Activated naive CD8-positive, alpha-beta T cell treated with anti-CD3 and anti-CD28 coated beads for 36 hours (primary cell): Measurements from ENCODE around the gene NXPH1. TPM values are rescaled to one million over a fixed set of nuclear protein-coding genes. Genes with fewer than 3 reads are reported as not detected.

ENCODE experiments used
- DNase-seq: peaks from one replicate; pipeline ENCODE4 v3.0.0; 2021
- H3K27ac Mint-ChIP-seq: one replicate; pipeline ENCODE4 v1.8.0; 2022; ENCODE audit warnings: mild to moderate bottlenecking, moderate library complexity, mixed read lengths
- H3K27me3 Mint-ChIP-seq: one replicate; pipeline ENCODE4 v1.8.0; 2022; ENCODE audit warnings: mild to moderate bottlenecking, mixed read lengths
- H3K36me3 Mint-ChIP-seq: one replicate; pipeline ENCODE4 v1.8.0; 2021; ENCODE audit warnings: mild to moderate bottlenecking, mixed read lengths
- H3K4me1 Mint-ChIP-seq: one replicate; pipeline ENCODE4 v1.8.0; 2021; ENCODE audit warnings: mixed read lengths
- H3K4me3 Mint-ChIP-seq: one replicate; pipeline ENCODE4 v1.8.0; 2022; ENCODE audit warnings: mild to moderate bottlenecking, moderate library complexity, mixed read lengths
- H3K9me3 Mint-ChIP-seq: one replicate; pipeline ENCODE4 v1.8.0; 2022; ENCODE audit warnings: mixed read lengths
- total RNA-seq, 2 experiments: library from RNA; stranded (reverse); gene quantifications; one replicate each; pipeline ENCODE4 v1.2.3, GENCODE V29; 2021

The NXPH1 gene
- total RNA-seq, 2 experiments from 2014 or later: not detected

DNA sequence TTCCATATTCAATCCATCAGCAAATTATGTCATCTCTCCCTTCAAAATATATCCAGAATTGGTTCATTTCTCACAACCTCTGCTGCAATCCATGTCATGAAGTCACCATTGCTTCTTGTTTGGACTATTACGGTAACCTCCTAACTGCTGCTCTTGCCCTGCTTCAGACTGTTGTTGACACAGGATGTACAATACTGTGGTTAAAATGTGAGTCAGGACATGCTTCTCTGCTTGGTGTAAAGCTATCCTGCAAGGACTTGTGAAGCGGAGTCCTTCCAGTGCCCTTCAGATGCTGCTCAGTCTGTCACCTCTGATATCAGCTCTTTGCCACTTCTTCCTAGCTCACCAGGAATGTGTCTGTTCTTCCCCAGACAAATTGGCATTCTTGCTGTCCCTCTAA lies 10.4 kb upstream of the NXPH1 start:
- Mint-ChIP-seq H3K4me1 (no peaks in the 10 kb centered on the region), H3K4me3 (no peak overlapping the region), H3K27ac (no peak overlapping the region), H3K9me3 (no peaks in the 10 kb centered on the region), H3K27me3 (peaks cover 3% of the 10 kb centered on the region), H3K36me3 (no peaks in the 10 kb centered on the region)
- no peak for DNase-seq

DNA sequence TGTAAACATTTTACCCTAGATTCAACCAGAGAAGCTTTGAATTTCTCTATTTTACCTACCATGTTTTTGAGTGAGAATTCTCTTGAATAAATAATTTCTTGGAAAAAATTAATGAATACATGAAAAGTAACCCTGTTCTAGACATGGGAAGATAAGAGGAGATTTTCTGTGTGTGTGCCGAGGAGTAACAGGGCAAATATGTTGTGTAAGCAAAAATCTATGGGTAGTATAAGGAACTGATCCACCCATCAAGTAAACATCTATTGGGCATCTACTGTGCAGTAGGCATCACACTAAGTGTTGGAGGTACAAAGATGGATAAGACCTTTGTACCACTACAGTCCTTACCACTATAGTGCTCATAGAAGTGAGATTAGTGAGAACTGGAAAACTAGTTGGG lies 8.2 kb upstream of the NXPH1 start:
- no peaks in the 10 kb centered on the region for H3K4me1 Mint-ChIP-seq
- no peaks in the 10 kb centered on the region for H3K36me3 Mint-ChIP-seq
- H3K27ac Mint-ChIP-seq: no peak overlapping the region
- H3K27me3 Mint-ChIP-seq: no peaks in the 10 kb centered on the region
- no peaks in the 10 kb centered on the region for H3K9me3 Mint-ChIP-seq
- H3K4me3 Mint-ChIP-seq: no peak overlapping the region
- no peak for DNase-seq

DNA sequence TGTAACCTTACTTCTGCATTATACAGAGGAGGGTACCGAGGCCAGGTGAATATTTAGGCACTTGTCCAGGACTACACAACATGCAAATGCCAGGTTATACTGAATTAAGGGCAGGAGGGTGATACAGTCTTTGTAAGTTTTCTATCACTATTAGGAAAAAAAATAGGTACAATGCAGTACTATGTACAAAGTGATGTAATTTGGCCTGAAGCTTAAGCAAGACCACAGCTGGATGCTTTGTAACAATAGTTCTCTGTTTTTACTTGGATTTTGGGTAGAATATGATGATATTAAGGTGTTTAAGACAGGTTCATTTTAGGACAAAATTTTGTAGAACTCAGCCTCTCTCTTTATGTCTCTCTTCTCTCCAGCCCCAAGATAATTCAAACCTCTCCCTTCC lies 2.8 kb upstream of the NXPH1 start:
- no peak overlapping the region for H3K4me3 Mint-ChIP-seq
- peaks cover 44% of the 10 kb centered on the region for H3K27me3 Mint-ChIP-seq
- no peak for DNase-seq
- H3K27ac Mint-ChIP-seq: no peak overlapping the region
- peaks cover 2% of the 10 kb centered on the region for H3K36me3 Mint-ChIP-seq
- H3K4me1 Mint-ChIP-seq: peaks cover 13% of the 10 kb centered on the region
- H3K9me3 Mint-ChIP-seq: peaks cover 2% of the 10 kb centered on the region

DNA sequence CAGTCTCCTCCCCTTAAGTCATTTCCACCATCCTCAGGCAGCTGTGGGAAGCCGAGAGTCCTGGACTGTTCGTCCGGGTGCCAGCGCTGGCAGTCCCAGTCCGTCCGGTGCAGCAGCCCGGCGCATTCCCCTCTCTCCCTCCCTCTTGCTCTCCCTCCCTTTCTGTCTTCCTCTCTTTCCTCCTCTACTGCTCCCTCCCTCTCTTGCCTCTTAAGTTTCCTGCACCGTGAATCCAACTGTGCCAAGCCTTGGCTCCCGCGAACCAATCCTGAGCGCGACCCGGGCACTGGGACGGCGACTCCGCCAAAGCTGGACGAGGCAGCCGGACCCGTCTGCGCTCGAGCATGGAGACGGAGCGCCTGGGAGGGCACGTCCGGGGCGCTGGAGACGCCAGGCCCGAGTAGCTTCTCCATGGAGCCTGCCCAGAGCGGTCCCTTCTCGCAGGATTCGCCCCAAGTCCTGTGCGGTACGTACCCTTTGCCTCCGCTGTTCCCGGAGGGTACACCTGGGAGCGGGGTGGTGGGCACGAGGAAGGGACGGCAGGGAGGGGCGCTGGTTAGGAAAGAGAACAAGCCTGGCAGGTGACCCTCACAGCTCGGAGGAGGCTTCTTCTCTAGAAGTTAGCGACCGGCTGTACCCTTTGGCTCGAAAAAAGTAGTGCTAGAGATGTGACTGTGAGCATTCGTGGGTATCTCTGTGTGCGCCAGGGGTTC lies 1.0 kb downstream of the NXPH1 start:
- H3K9me3 Mint-ChIP-seq: peaks cover 2% of the 10 kb centered on the region
- H3K27me3 Mint-ChIP-seq: peaks cover 82% of the 10 kb centered on the region
- H3K4me3 Mint-ChIP-seq: no peak overlapping the region
- H3K36me3 Mint-ChIP-seq: peaks cover 2% of the 10 kb centered on the region
- peaks cover 17% of the 10 kb centered on the region for H3K4me1 Mint-ChIP-seq
- no peak for DNase-seq
- no peak overlapping the region for H3K27ac Mint-ChIP-seq

GRCh38 chr7:8435095-8435494 lies 1.7 kb downstream of the NXPH1 start:
- Mint-ChIP-seq H3K27me3 (peaks cover 89% of the 10 kb centered on the region), H3K27ac (no peak overlapping the region), H3K4me3 (no peak overlapping the region), H3K9me3 (peaks cover 2% of the 10 kb centered on the region), H3K4me1 (peaks cover 17% of the 10 kb centered on the region), H3K36me3 (peaks cover 2% of the 10 kb centered on the region)
- DNase-seq: no peak

GRCh38 chr7:8435590-8436545 lies 2.5 kb downstream of the NXPH1 start:
- H3K4me3 Mint-ChIP-seq: no peak overlapping the region
- peaks cover 17% of the 10 kb centered on the region for H3K4me1 Mint-ChIP-seq
- H3K9me3 Mint-ChIP-seq: peaks cover 2% of the 10 kb centered on the region
- peaks cover 93% of the 10 kb centered on the region for H3K27me3 Mint-ChIP-seq
- DNase-seq: no peak
- peaks cover 2% of the 10 kb centered on the region for H3K36me3 Mint-ChIP-seq
- no peak overlapping the region for H3K27ac Mint-ChIP-seq

- Mint-ChIP-seq H3K4me3 (no peak overlapping the region), H3K27ac (no peak overlapping the region), H3K4me1 (peaks cover 17% of the 10 kb centered on the region), H3K9me3 (peaks cover 2% of the 10 kb centered on the region), H3K36me3 (peaks cover 2% of the 10 kb centered on the region), H3K27me3 (peaks cover 98% of the 10 kb centered on the region)
- peak; percentile 59 for DNase-seq
These were observed 3.6 kb downstream of the NXPH1 start for GRCh38 chr7:8436965-8437364.

GRCh38 chr7:8437606-8438005 lies 4.2 kb downstream of the NXPH1 start:
- no peak overlapping the region for H3K27ac Mint-ChIP-seq
- H3K27me3 Mint-ChIP-seq: peaks cover 100% of the 10 kb centered on the region
- peaks cover 5% of the 10 kb centered on the region for H3K9me3 Mint-ChIP-seq
- H3K36me3 Mint-ChIP-seq: peaks cover 2% of the 10 kb centered on the region
- no peak overlapping the region for H3K4me3 Mint-ChIP-seq
- peaks cover 17% of the 10 kb centered on the region for H3K4me1 Mint-ChIP-seq
- DNase-seq: no peak

- H3K27me3 Mint-ChIP-seq: peaks cover 98% of the 10 kb centered on the region
- H3K27ac Mint-ChIP-seq: no peak overlapping the region
- no peak for DNase-seq
- H3K9me3 Mint-ChIP-seq: peaks cover 11% of the 10 kb centered on the region
- peaks cover 9% of the 10 kb centered on the region for H3K36me3 Mint-ChIP-seq
- no peak overlapping the region for H3K4me3 Mint-ChIP-seq
- peaks cover 6% of the 10 kb centered on the region for H3K4me1 Mint-ChIP-seq
These were observed 7.3 kb downstream of the NXPH1 start for GRCh38 chr7:8440670-8441069.

DNA sequence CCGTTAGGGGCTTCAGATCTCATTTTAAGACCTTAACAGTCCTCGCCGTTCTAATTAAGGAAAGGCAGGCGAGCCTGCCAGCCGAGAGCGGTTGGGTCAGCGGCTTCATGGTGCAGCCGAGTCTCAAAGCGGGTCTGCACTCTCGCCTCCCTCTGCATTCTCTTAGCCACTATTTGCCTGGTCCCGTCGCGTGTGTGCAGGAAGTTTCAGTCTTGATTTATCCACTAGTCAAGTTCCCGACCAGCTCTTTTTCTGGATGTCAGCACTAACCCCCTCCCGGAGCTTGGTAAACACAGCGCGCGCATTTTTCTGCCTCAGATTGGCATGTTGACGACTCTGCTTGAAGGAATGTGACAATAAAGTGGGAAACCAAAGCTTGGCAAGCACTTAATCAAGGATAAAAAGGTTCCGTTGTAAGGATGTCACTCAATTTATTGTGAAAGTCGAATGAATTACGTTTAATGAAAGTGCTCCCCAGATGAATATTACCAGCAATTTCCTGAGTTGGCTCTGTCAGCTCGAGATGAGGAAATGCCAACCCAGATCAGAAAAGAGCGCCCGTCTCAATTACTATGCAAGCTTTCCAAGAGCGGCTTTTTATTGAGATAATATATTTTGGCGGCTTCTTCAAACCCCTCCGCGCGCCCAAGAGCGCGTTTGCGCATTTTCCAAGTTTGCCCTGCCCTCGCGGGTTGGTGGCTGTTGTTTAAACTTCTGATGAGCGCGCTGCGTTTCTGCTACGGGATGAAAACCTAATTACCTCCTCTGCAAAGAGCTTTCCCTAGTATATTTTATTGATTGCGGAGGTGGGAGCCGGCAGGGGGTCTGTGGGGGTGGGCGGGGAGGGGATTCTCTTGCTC lies 7.9 kb downstream of the NXPH1 start:
- DNase-seq: no peak
- Mint-ChIP-seq H3K27me3 (peaks cover 97% of the 10 kb centered on the region), H3K4me3 (no peak overlapping the region), H3K36me3 (peaks cover 9% of the 10 kb centered on the region), H3K9me3 (peaks cover 11% of the 10 kb centered on the region), H3K4me1 (peaks cover 6% of the 10 kb centered on the region), H3K27ac (no peak overlapping the region)

DNA sequence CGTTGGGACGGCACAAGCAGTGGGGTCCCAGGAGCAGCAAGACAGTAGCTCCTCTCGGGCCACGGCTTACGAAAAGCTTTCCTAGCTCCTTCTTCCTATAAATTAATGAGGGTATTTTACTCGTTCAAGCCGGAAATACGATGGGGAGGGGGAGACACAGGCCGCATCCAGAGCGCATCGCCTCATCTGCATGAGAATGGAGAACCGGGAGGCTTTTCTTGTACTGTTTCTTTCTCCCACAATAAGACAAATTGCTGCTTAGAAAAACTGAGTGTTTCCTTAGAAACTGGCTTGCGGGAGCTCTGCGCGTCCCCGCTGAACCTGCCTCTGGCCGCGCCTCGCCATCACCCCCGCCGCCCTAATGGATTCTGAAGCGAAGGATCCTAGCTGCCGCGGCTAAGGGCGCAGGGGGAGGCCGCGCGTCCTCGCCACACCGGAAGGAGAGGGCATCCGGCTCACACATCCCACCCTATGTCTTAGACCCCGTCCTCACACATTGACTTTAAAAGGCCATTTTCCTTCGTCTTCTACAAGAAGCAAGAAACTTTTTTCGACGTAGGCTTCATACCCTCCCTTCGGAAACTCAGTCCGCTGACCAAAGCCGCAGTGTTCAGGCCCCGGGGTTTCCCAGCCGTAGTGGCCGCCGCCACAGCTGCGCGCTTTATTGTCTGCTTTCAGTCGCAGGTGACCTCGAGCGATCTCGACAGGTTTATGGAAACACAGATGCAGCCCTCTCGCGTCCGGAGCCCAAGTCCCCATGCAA lies 8.8 kb downstream of the NXPH1 start:
- H3K36me3 Mint-ChIP-seq: peaks cover 9% of the 10 kb centered on the region
- DNase-seq: no peak
- H3K9me3 Mint-ChIP-seq: peaks cover 11% of the 10 kb centered on the region
- no peak overlapping the region for H3K27ac Mint-ChIP-seq
- H3K4me3 Mint-ChIP-seq: no peak overlapping the region
- H3K4me1 Mint-ChIP-seq: peaks cover 2% of the 10 kb centered on the region
- peaks cover 95% of the 10 kb centered on the region for H3K27me3 Mint-ChIP-seq

DNA sequence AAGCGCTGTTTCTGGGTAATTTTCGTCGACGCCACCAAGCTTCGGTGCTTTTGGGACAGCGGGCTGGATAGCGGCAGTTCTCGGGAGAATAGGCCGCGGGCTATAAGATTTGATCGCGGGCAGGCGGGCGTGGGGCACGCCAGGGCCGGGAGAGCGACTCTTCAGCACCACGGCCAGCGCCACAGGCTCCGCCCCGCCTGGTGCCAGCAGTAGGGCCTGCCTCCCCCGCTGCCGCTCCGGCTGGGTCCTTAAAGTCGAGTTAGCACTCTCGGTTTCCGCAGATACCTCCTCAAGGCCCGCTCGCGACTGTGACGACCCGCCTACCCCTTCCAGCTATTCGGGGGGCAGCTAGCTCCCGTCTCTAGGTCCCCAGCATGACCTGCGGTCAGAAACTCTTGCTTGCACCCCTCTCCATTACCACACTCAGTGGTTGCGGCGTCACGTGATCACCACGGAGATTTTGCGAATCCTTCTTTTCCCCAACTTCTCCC lies 9.4 kb downstream of the NXPH1 start:
- Mint-ChIP-seq H3K36me3 (peaks cover 9% of the 10 kb centered on the region), H3K4me3 (no peak overlapping the region), H3K9me3 (peaks cover 11% of the 10 kb centered on the region), H3K27ac (no peak overlapping the region), H3K4me1 (peaks cover 2% of the 10 kb centered on the region), H3K27me3 (peaks cover 95% of the 10 kb centered on the region)
- peak; percentile 72 for DNase-seq

DNA sequence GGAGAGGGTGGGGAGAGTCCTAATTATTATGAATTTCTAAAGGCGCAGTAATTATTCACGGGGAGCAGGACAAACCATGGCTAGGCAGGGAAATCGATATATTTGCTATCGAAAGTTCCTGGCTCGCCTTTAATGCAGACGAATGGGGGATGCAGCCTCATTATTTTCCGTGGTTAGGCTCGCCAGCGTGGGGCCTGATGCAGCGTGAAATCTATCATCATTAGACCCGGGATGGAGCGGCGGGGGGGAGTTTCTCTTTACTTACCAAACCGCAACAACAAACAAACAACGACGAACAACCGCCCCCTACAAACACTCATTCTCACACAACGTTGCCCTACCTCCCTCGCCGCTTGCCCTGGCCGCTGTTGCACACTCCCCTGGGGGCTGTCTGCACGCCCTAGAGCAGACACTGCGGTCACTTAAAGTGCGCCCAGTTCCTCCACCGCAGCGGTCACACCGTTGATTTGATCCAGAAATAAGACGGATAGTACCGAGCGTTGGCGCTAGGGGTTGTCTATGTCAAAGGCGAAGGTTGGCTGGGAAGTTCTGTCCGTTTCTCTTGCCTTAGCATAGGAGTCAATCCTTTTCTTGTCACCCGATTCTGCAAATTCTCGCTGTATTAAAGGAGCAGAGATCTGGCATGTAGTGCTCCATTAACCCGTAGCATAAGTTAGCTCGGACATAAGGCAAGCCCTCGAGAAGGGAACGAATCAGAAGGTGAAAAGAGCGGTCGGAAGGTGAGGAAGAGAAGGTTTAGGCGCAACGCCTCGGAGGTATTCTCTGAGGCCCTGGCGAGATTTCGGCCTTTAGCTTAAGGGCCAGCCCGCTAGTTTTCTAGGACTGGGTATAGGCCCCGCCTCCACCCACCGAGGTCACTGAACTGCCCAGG lies 10.4 kb downstream of the NXPH1 start:
- Mint-ChIP-seq H3K27ac (peak overlapping the region; percentile 37), H3K9me3 (peaks cover 11% of the 10 kb centered on the region), H3K36me3 (peaks cover 9% of the 10 kb centered on the region), H3K4me1 (peaks cover 2% of the 10 kb centered on the region), H3K27me3 (peaks cover 85% of the 10 kb centered on the region), H3K4me3 (no peak overlapping the region)
- no peak for DNase-seq
